Stimulated activated naive CD8-positive, alpha-beta T cell treated with anti-CD3 and anti-CD28 coated beads, Interleukin-15, Interleukin-2, amounts not matched to agents 100 U/mL and 50 U/mL, for 24 hours (primary cell): ENCODE data around the gene MATN1.
A peak's percentile ranks its signal among the peaks of the same experiment; 100 is the strongest.

ENCODE experiments used
- ATAC-seq: fragments of 150-1000 bp; cut with Tn5 transposase; one replicate; pipeline ENCODE4 v1.10.0; 2021
- DNase-seq: peaks from one replicate; pipeline ENCODE4 v3.0.0; 2021

Gene MATN1

GRCh38 chr1:30718091-30718635 lies 5.2 kb downstream of the MATN1 start:
- peak; percentile 94 for ATAC-seq
- peak; percentile 100 for DNase-seq

- DNase-seq (no peak), ATAC-seq (no peak)
These were observed 6.7 kb downstream of the MATN1 start for GRCh38 chr1:30716646-30717045.

GRCh38 chr1:30715886-30716285 lies 7.5 kb downstream of the MATN1 start:
- DNase-seq: no peak
- no peak for ATAC-seq

GRCh38 chr1:30715216-30715615 lies 8.2 kb downstream of the MATN1 start:
- DNase-seq: peak; percentile 46
- ATAC-seq: no peak

GRCh38 chr1:30714536-30715090 lies 8.8 kb downstream of the MATN1 start:
- no peak for ATAC-seq
- DNase-seq: no peak

- ATAC-seq (no peak), DNase-seq (no peak)
These were observed 9.4 kb downstream of the MATN1 start for GRCh38 chr1:30714025-30714424.

- no peak for DNase-seq
- no peak for ATAC-seq
These were observed 10.1 kb downstream of the MATN1 start for GRCh38 chr1:30713311-30713710.

- DNase-seq (no peak), ATAC-seq (no peak)
These were observed 10.8 kb downstream of the MATN1 start for GRCh38 chr1:30712583-30712982.

- DNase-seq: no peak
- no peak for ATAC-seq
These were observed 13.0 kb downstream of the MATN1 start for GRCh38 chr1:30710407-30710806.

- ATAC-seq (no peak), DNase-seq (no peak)
These were observed 15.0 kb downstream of the MATN1 start for GRCh38 chr1:30708361-30708728.

- DNase-seq: peak; percentile 74
- peak; percentile 52 for ATAC-seq
These were observed 15.7 kb downstream of the MATN1 start for GRCh38 chr1:30707412-30708360.

- no peak for DNase-seq
- no peak for ATAC-seq
These were observed 16.9 kb downstream of the MATN1 start for GRCh38 chr1:30706528-30706927.

GRCh38 chr1:30705698-30706097 lies 17.7 kb downstream of the MATN1 start:
- no peak for ATAC-seq
- no peak for DNase-seq

GRCh38 chr1:30704765-30705509 lies 18.4 kb downstream of the MATN1 start:
- DNase-seq: no peak
- ATAC-seq: no peak

GRCh38 chr1:30704271-30704670 lies 19.1 kb downstream of the MATN1 start:
- DNase-seq (no peak), ATAC-seq (no peak)

- ATAC-seq: no peak
- no peak for DNase-seq
These were observed 20.6 kb downstream of the MATN1 start for GRCh38 chr1:30702823-30703222.

GRCh38 chr1:30701258-30701633 lies 22.1 kb downstream of the MATN1 start:
- ATAC-seq: no peak
- DNase-seq: no peak

GRCh38 chr1:30700528-30701257 lies 22.7 kb downstream of the MATN1 start:
- DNase-seq (no peak), ATAC-seq (no peak)

- no peak for ATAC-seq
- DNase-seq: no peak
These were observed 23.6 kb downstream of the MATN1 start for GRCh38 chr1:30699762-30700161.

- ATAC-seq (no peak), DNase-seq (no peak)
These were observed 24.9 kb downstream of the MATN1 start for GRCh38 chr1:30698401-30698981.

- no peak for ATAC-seq
- DNase-seq: no peak
These were observed 25.6 kb downstream of the MATN1 start for GRCh38 chr1:30697571-30698376.
